GM21717 (cell line): ENCODE measurements around the gene CYS1.

ENCODE experiments used
- ATAC-seq: cut with Tn5 transposase; IDR thresholded peaks from one replicate; pipeline ENCODE4 v1.9.1; 2021; ENCODE audit warnings: mild to moderate bottlenecking, moderate library complexity; ENCODE audit not compliant: unreplicated experiment

Gene CYS1

GRCh38 chr2:10048501-10049171 lies 31.6 kb downstream of the CYS1 start:
- no peak for ATAC-seq

GRCh38 chr2:10047616-10048500 lies 32.4 kb downstream of the CYS1 start:
- ATAC-seq, result no peak

GRCh38 chr2:10046931-10047330 lies 33.3 kb downstream of the CYS1 start:
- no peak for ATAC-seq

GRCh38 chr2:10045561-10046355 lies 34.5 kb downstream of the CYS1 start:
- ATAC-seq, result no peak

GRCh38 chr2:10043906-10044601 lies 36.2 kb downstream of the CYS1 start:
- peak; percentile 30 for ATAC-seq

GRCh38 chr2:10043256-10043905 lies 36.8 kb downstream of the CYS1 start, which contains the start of gene KLF11:
KLF11 (plus strand) TSS chr2:10043550; CDS start chr2:10043717, 167 bp downstream.
- peak; percentile 51 for ATAC-seq

- no peak for ATAC-seq
Measured at GRCh38 chr2:10042301-10043161, 37.7 kb downstream of the CYS1 start.

- ATAC-seq, result no peak
Measured at GRCh38 chr2:10041711-10042110, 38.5 kb downstream of the CYS1 start.

GRCh38 chr2:10039658-10040410 lies 40.4 kb downstream of the CYS1 start:
- ATAC-seq, result no peak

GRCh38 chr2:10038716-10039115 lies 41.5 kb downstream of the CYS1 start:
- no peak for ATAC-seq

- no peak for ATAC-seq
Measured at GRCh38 chr2:10038123-10038522, 42.1 kb downstream of the CYS1 start.

GRCh38 chr2:10036095-10036884 lies 43.9 kb downstream of the CYS1 start:
- no peak for ATAC-seq

- ATAC-seq, result no peak
Measured at GRCh38 chr2:10035633-10036032, 44.6 kb downstream of the CYS1 start.

- ATAC-seq, result no peak
Measured at GRCh38 chr2:10035053-10035422, 45.2 kb downstream of the CYS1 start.

- ATAC-seq, result no peak
Measured at GRCh38 chr2:10034333-10035052, 45.7 kb downstream of the CYS1 start.

- ATAC-seq, result no peak
Measured at GRCh38 chr2:10033251-10034006, 46.8 kb downstream of the CYS1 start.

GRCh38 chr2:10032746-10033105 lies 47.5 kb downstream of the CYS1 start:
- no peak for ATAC-seq
